SU-DHL-6 (cell line): Measurements from ENCODE around the gene SLC25A1.

Experiments used
- H2AFZ ChIP-seq: fragments of 200-600 bp; sonication (generic); 2 replicates; pipeline ENCODE4 v1.6.1; 2014; ENCODE audit warnings: low read depth, mild to moderate bottlenecking, moderate library complexity, mixed read lengths, antibody characterized with exemption, low read length; ENCODE audit not compliant: severe bottlenecking
- H3F3A ChIP-seq: fragments of 200-600 bp; shearing (Covaris generic); 2 replicates; pipeline ENCODE4 v1.6.0; 2016; ENCODE audit warnings: antibody characterized with exemption, mild to moderate bottlenecking; ENCODE audit not compliant: insufficient read depth
- H3K27ac ChIP-seq: fragments of 200-600 bp; sonication (generic); 2 replicates; pipeline ENCODE4 v1.5.1; 2016; ENCODE audit warnings: low read depth, mild to moderate bottlenecking, low read length, moderate library complexity, mixed read lengths
- H3K27me3 ChIP-seq: fragments of 200-600 bp; sonication (generic), shearing (Covaris generic); 2 replicates; pipeline ENCODE4 v1.6.0; 2014; ENCODE audit warnings: mild to moderate bottlenecking, low read length
- H3K36me3 ChIP-seq: fragments of 200-600 bp; sonication (generic); 2 replicates; pipeline ENCODE4 v1.6.1; 2014; ENCODE audit warnings: mild to moderate bottlenecking, low read length, mixed read lengths
- H3K4me2 ChIP-seq: fragments of 300-600, 200-600 bp; shearing (Covaris generic), sonication (generic); 2 replicates; pipeline ENCODE4 v1.6.0; 2014; ENCODE audit warnings: low read length, low read depth, mild to moderate bottlenecking; ENCODE audit not compliant: poor library complexity, severe bottlenecking
- H3K4me3 ChIP-seq: fragments of 200-600 bp; sonication (generic); 2 replicates; pipeline ENCODE4 v1.5.1; 2014; ENCODE audit warnings: antibody characterized with exemption, low read length, mild to moderate bottlenecking, mixed read lengths; ENCODE audit not compliant: insufficient read depth, poor library complexity, severe bottlenecking
- H3K79me2 ChIP-seq: fragments of 200-600 bp; sonication (generic); 2 replicates; pipeline ENCODE4 v1.6.1; 2014; ENCODE audit warnings: mild to moderate bottlenecking, low read length, moderate library complexity; ENCODE audit not compliant: insufficient read depth
- H3K9ac ChIP-seq: fragments of 200-600 bp; sonication (generic); 2 replicates; pipeline ENCODE4 v1.7.0; 2014; ENCODE audit warnings: mild to moderate bottlenecking, low read length
- H3K9me2 ChIP-seq: fragments of 200-600 bp; sonication (generic); replicated peaks from 2 replicates; pipeline ENCODE4 v1.6.1; 2014; ENCODE audit warnings: low read length; ENCODE audit not compliant: insufficient read depth
- H3K9me3 ChIP-seq: fragments of 200-600 bp; sonication (generic); 2 replicates; pipeline ENCODE4 v1.6.1; 2014; ENCODE audit warnings: low read length, mixed read lengths; ENCODE audit not compliant: insufficient read depth
- H4K20me1 ChIP-seq: fragments of 200-600 bp; sonication (generic); 2 replicates; pipeline ENCODE4 v1.6.1; 2014; ENCODE audit warnings: low read depth, mild to moderate bottlenecking, antibody characterized with exemption, low read length, moderate library complexity, mixed read lengths
- EZH2phosphoT487 ChIP-seq: fragments of 200-600 bp; sonication (generic), shearing (Covaris generic); conservative IDR thresholded peaks from 2 replicates; pipeline ENCODE4 v1.6.1; 2018; ENCODE audit warnings: mild to moderate bottlenecking, antibody characterized with exemption, low read length, moderate library complexity, mixed read lengths
- TF ChIP-seq, protein P1 (sequence below): fragments of 200-600 bp; sonication (generic); IDR thresholded peaks from one replicate; pipeline ENCODE4 v1.5.1; 2017; ENCODE audit warnings: antibody characterized with exemption, mild to moderate bottlenecking, low read length, moderate library complexity; ENCODE audit not compliant: insufficient read depth, poor library complexity, severe bottlenecking

Gene SLC25A1

GRCh38 chr22:19152942-19153883 is 25.3 kb downstream of the SLC25A1 start:
- TF ChIP-seq EZH2phosphoT487, result no peak
- TF ChIP-seq, protein P1, sequence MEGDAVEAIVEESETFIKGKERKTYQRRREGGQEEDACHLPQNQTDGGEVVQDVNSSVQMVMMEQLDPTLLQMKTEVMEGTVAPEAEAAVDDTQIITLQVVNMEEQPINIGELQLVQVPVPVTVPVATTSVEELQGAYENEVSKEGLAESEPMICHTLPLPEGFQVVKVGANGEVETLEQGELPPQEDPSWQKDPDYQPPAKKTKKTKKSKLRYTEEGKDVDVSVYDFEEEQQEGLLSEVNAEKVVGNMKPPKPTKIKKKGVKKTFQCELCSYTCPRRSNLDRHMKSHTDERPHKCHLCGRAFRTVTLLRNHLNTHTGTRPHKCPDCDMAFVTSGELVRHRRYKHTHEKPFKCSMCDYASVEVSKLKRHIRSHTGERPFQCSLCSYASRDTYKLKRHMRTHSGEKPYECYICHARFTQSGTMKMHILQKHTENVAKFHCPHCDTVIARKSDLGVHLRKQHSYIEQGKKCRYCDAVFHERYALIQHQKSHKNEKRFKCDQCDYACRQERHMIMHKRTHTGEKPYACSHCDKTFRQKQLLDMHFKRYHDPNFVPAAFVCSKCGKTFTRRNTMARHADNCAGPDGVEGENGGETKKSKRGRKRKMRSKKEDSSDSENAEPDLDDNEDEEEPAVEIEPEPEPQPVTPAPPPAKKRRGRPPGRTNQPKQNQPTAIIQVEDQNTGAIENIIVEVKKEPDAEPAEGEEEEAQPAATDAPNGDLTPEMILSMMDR, result no peak
- Histone ChIP-seq H3F3A (no peaks in the 10 kb centered on the region), H3K9me2 (no peaks in the 10 kb centered on the region), H3K36me3 (no peaks in the 10 kb centered on the region), H3K4me2 (no peak overlapping the region), H3K79me2 (no peaks in the 10 kb centered on the region), H4K20me1 (no peaks in the 10 kb centered on the region), H3K9me3 (no peaks in the 10 kb centered on the region), H3K27ac (no peak overlapping the region), H3K4me3 (no peak overlapping the region), H3K27me3 (no peaks in the 10 kb centered on the region), H2AFZ (no peak overlapping the region), H3K9ac (no peak overlapping the region)

DNA sequence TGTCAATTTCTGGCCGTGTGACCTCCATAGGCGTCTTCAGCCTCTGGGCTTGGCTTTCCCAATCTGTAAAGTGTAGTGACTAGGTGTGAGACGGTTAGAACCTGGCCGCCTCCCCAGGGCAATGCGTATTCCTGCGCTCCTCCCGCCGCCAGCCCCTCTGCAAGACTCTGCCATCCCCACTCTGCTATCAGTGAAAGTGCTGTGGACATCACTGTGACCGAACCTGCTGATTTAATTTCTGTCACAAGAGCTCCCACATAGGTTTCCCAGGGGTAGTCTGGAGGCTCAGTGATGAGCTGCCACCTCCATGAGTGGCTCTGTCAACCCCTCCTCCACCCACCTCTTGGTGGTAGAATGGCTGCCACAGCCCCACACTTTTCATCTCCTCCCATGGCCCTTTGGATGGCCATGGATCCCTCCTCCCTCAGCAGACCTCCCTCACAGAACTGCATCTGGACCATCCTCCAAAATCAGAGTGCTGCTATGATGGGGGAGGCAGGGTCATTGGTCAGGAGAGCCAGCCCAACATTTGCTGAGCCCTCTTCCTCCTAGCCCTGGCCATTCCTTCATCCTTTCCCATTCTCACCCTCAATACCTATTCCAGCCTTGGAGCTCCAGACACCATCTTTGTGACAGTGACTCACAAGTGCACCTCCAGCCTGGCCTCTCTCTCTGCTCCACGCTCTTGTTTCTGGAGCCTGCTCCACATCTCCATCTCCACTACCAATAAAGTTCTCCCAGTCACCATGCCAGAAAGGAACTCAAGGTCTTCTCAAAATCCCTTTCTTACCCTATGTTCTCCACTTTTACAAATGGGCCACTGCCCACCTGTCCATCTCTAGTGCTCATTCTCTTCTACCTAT is 27.0 kb downstream of the SLC25A1 start:
- no peaks in the 10 kb centered on the region for H3K27me3 ChIP-seq
- no peaks in the 10 kb centered on the region for H3K36me3 ChIP-seq
- H3K27ac ChIP-seq, result no peak overlapping the region
- no peak overlapping the region for H2AFZ ChIP-seq
- no peaks in the 10 kb centered on the region for H3K9me2 ChIP-seq
- no peaks in the 10 kb centered on the region for H4K20me1 ChIP-seq
- H3K9ac ChIP-seq, result no peak overlapping the region
- H3K4me3 ChIP-seq, result no peak overlapping the region
- H3K4me2 ChIP-seq, result no peak overlapping the region
- H3K9me3 ChIP-seq, result no peaks in the 10 kb centered on the region
- TF ChIP-seq, protein P1, result no peak
- no peak for TF ChIP-seq EZH2phosphoT487
- H3K79me2 ChIP-seq, result no peaks in the 10 kb centered on the region
- no peaks in the 10 kb centered on the region for H3F3A ChIP-seq

GRCh38 chr22:19150482-19151328 is 27.8 kb downstream of the SLC25A1 start:
- no peaks in the 10 kb centered on the region for H3K9me3 ChIP-seq
- no peak overlapping the region for H3K27ac ChIP-seq
- no peak overlapping the region for H3K4me3 ChIP-seq
- no peaks in the 10 kb centered on the region for H4K20me1 ChIP-seq
- H3K9ac ChIP-seq, result no peak overlapping the region
- no peak overlapping the region for H3K4me2 ChIP-seq
- no peak for TF ChIP-seq EZH2phosphoT487
- TF ChIP-seq, protein P1, result no peak
- no peaks in the 10 kb centered on the region for H3F3A ChIP-seq
- no peak overlapping the region for H2AFZ ChIP-seq
- no peaks in the 10 kb centered on the region for H3K9me2 ChIP-seq
- no peaks in the 10 kb centered on the region for H3K79me2 ChIP-seq
- H3K36me3 ChIP-seq, result no peaks in the 10 kb centered on the region
- no peaks in the 10 kb centered on the region for H3K27me3 ChIP-seq
